Hematopoietic multipotent progenitor cell treated with erythropoietin and hydrocortisone succinate and interleukin-3 and kit ligand, for 15 days (in vitro differentiated cells): ENCODE measurements around the gene RNF128.
"Not testable (repeated sequence)": the region's sequence is repeated elsewhere in the genome, so short reads cannot be mapped to it uniquely, and the experiment has no call there.

Experiments
- DNase-seq: peaks from one replicate; pipeline ENCODE4 v3.0.0-alpha.2; 2015; ENCODE audit warnings: low spot score

Gene RNF128

GRCh38 chrX:106751407-106751806 is 24.9 kb downstream of the RNF128 start:
- DNase-seq: no peak

DNA sequence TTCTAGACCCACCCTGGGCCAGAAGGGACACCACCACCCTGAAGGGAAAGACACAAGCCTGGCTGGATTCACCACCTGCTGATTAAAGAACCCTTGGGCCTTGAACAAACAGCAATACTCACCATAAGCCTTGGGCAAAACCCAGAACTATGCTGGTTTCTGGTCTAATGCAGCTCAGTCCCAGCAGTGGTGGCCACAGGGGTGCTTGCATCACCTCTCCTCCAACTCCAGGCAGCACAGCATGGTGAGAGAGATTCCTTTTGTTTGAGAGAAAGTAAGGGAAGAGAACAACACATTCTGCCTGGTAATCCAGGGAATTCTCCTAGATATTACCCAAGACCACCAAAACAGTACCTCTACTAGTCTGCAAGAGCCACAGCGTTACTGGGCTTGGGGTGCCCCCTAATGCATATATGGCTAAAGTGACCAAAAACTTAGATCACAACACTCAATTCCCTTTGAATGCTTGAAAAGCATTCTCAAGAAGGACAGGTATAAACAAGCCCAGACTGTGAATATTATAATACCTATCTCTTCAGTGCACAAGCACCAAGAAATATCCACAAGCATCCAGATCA is 25.7 kb downstream of the RNF128 start:
- DNase-seq: no peak

GRCh38 chrX:106769288-106769687 is 42.8 kb downstream of the RNF128 start:
- DNase-seq: not testable (repeated sequence)

GRCh38 chrX:106774981-106775380 is 48.5 kb downstream of the RNF128 start:
- no peak for DNase-seq

DNA sequence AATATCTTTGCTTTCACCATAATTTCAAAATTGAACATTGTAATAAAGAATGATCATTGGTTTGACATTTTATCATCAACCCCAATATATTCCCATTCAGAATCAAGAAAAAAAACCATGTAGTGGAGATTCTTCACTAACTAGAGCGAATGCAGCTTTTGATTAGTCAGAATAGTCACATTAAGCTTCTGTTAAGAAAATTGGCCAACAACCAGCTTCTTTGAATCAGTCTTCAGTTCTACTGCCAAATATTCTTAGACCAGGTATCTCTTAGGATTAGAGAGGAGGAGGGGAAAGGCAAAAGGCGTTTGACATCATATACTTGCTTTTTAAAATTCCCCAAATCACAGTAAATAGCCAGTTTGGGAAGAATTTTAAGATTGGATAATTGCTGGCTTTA is 53.8 kb downstream of the RNF128 start:
- no peak for DNase-seq

DNA sequence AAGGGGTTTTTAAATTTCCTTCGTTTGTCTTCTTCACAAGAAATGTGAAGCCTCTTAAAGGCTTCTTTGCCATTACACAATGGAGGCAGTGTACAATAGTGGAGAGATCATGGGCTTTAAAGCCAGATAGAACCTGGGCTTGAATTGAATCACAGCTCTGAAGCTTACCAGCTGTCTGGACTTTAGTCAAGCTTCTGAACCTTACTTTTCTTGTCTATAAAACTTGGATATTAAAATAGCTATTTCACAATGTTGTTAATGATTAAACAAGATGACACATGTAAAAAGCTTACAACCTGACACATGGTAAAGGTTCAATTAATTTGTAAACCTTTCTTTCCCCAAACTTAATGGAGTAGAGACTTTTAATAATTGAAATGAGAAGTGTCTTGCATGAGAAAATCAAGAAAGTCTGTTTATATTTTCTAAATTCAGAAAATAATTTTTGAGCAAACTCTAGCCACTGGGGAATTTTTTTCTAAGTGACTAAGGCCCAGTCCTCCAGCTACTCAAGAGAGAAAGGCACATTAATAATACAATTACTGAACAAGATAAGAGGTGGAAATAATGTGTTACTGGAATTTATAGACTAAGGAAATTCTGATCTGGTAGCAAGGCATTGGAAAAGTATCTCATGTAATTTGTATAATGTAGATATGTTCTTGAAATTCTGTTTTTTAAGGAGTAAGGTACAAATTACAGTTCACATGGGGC is 54.3 kb downstream of the RNF128 start:
- DNase-seq: no peak

DNA sequence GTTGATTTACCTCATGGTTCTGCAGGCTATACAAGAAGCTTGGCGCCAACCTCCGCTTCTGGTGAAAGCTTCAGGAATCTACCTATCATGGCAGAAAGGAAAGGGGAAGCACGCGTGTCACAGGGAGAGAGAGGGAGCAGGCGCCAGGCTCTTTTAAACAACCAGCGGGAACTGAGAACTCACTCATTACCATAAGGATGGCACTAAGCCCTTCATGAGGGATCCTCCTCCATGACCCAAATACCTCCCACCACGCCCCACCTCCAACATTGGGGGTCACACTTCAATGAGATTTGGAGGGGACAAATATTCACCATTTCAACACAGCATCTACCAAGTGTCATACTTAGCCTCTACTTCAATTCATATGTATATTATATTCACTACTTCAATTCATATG is 57.2 kb downstream of the RNF128 start:
- no peak for DNase-seq

DNA sequence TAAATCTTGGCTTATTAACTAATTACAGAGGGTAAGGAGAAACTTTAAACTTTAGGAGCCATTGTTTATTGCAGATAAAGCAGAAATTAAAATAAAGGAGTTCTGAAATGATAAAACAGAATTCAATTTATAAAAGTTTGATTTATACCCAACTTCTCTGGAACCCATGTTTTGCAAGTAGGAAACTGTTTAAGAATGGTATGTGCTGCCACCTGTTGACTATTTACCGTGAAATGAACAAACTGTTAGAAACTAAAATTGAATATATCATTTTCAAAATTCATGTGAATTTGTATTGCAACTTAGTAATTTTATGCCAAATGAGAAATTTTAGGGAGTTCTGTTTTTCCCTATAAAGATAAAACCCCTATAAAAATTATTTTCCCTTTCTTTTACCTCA is 65.0 kb downstream of the RNF128 start:
- no peak for DNase-seq

GRCh38 chrX:106802063-106802387 is 75.5 kb downstream of the RNF128 start:
- no peak for DNase-seq

GRCh38 chrX:106802388-106803275 is 76.1 kb downstream of the RNF128 start, which contains the start of gene TBC1D8B:
TBC1D8B (plus strand) TSS chrX:106802673; CDS start chrX:106802854, 181 bp downstream.
- peak; percentile 38 for DNase-seq

GRCh38 chrX:106811131-106811910 is 84.8 kb downstream of the RNF128 start:
- no peak for DNase-seq

DNA sequence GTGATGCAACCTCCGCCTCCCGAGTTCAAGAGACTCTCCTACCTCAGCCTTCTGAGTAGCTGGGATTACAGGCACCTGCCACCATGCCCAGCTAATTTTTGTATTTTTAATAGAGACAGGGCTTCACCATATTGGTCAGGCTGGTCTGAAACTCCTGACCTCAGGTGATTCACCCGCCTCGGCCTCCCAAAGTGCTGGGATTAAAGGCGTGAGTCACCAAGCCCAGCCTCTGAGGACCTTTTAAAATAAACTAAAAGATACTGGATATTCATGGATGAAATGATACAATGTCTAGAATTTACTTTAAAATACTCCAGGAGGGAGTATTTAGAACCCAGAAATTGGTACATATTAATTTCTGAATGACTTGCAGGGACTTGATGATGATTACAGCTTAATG is 86.4 kb downstream of the RNF128 start:
- DNase-seq: not testable (repeated sequence)

- not testable (repeated sequence) for DNase-seq
Measured at GRCh38 chrX:106814093-106814492, 87.6 kb downstream of the RNF128 start.
